Kasumi-1 (cell line): ENCODE results near the gene ALCAM.
"Not testable (repeated sequence)": the region's sequence is repeated elsewhere in the genome, so short reads cannot be mapped to it uniquely, and the experiment has no call there.

Experiments used
- DNase-seq, 2 experiments: peaks; one replicate each; lab custom pipeline; 2025; lab: John Stamatoyannopoulos, UW

Gene ALCAM

GRCh38 chr3:105388176-105388575, 21.5 kb downstream of the ALCAM start:
- peak; percentile 11 to 30 for DNase-seq

- not testable (repeated sequence) for DNase-seq
These were observed 23.1 kb downstream of the ALCAM start for GRCh38 chr3:105389759-105390158.

DNA sequence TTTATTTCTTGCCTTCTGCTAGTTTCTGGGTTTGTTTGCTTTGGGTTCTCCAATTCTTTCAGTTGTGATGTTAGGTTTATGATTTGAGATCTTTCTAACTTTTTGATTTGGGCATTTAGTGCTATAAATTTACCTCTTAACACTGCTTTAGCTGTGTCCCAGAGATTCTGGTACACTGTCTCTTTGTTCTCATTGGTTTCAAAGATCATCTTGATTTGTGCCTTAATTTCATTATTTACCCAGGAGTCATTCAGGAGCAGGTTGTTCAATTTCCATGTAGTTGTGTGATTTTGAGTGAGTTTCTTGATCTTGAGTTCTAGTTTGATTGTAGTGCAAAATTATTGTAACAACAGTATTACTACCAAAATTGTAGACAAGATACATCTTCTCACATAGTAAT, 25.9 kb downstream of the ALCAM start:
- DNase-seq, result not testable (repeated sequence)

GRCh38 chr3:105394177-105394576, 27.5 kb downstream of the ALCAM start:
- DNase-seq, result no peak

DNA sequence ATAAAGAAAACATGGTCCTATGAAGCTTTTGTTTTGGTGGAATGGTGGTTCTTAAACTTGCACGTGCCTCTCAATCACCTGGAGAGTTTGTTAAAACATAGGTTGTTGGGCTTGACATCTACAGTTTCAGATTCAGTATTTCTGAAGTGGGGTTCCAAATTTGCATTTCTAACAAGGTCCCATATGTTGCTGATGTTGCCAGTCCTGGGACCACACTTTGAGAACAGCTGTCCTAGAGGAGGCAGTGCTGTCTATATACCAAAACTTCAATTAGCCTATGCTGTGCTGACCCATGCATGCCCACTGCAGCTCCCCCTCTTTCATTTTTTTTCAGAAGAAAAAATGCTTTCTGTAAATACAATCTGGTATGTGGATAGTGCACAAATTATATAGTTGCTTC, 31.3 kb downstream of the ALCAM start:
- DNase-seq, result no peak

DNA sequence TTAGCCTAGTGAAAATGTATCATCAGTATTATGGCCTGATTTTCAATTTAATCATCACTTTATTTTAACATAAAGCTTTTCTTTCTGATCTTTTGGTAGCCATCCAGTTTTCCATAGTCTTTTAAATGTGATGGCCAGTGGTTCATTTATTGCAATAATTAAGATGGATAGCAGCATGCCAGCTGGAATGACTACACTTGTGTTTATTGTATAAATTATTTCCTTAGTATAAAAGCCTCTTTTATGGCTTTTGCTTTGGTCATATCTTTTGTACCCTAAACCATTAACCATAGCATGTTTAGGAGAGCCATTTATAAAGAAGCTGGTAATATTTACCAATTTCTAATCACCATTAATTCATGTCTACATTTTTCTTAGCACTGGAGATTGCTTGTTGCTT, 31.7 kb downstream of the ALCAM start:
- DNase-seq, result no peak

DNA sequence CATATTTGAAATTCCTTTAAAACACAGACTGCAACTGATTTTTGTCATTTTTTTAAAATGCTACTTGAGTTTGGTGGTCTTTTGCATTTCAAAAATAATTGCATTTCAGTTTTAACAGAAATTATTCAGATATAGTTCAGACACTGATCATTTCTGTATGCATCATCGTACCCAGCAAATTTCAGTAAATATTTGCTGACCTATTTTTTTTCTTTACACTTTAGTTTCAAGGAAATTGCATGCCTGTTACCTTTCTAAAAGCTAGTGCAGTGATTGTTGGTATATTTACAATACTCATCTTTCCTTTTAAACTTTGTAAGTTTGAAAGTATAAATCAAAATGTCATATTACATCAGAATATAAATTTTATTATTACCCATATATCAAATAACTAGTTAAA, 32.4 kb downstream of the ALCAM start:
- no peak for DNase-seq

DNA sequence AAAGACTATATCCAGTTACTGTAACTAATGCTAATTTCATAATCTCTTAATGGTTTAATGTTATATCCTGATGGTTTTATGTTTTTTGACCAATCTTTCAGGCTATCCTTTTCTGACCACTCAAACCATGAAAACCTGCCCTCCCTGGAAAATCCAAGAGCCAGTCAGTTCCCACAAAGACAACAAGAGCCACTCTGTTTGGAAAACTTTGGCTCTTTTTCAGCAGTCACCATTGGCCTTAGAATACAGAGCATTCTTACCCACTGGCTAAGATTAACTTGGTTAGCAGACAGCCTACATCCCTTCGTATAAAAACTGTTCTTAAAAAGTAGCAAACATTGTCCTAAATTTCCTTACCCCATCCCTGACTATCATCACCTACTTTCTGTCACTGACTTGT, 32.9 kb downstream of the ALCAM start:
- no peak for DNase-seq

- DNase-seq, result no peak
These were observed 34.5 kb downstream of the ALCAM start for GRCh38 chr3:105401254-105401653.

- no peak for DNase-seq
These were observed 35.0 kb downstream of the ALCAM start for GRCh38 chr3:105401691-105402149.

DNA sequence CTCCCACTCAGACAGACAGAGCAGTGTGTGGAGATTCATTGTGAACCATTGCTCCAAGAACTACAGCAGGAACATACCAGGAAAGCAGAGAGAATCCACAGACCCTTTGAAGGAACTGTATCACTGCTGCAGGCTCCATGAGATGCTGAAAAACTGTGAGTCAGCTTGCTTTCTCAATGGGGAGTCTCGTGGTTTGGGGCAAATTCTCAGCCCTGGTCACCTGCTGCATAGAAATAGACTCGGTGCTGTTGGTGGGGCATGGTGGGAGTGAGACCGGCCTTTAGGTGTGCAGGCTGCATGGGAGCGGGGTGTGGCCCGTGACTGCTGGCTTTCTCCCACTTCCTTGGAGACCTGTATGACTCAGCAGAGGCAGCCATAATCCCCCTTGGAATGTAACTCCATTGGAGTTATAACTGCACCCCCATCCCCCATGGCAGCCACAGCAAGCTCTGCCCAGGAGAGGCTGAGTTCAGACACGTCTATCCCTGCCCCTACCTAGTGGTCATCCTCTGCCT, 35.6 kb downstream of the ALCAM start:
- DNase-seq, result no peak

- not testable (repeated sequence) for DNase-seq
These were observed 36.3 kb downstream of the ALCAM start for GRCh38 chr3:105403034-105403433.

DNA sequence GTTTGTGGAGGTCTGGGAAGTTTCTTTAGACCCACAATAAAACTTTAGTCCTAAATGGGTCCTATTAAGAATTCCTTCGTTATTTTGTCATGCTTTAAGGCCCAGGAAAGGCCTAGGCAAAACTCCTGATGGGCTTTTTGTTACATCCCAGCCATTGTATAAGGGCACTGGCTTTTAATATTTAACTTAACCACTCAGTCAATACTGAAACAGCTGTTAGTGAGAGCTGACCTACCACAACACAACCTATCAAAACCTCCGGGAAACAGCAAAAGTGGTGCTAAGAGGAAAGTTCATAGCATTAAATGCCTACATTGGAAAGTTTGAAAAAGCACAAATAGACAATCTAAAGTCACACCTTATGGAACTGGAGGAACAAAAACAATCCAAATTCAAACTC, 39.6 kb downstream of the ALCAM start:
- DNase-seq, result no peak

GRCh38 chr3:105409364-105409763, 42.7 kb downstream of the ALCAM start:
- DNase-seq, result no peak

DNA sequence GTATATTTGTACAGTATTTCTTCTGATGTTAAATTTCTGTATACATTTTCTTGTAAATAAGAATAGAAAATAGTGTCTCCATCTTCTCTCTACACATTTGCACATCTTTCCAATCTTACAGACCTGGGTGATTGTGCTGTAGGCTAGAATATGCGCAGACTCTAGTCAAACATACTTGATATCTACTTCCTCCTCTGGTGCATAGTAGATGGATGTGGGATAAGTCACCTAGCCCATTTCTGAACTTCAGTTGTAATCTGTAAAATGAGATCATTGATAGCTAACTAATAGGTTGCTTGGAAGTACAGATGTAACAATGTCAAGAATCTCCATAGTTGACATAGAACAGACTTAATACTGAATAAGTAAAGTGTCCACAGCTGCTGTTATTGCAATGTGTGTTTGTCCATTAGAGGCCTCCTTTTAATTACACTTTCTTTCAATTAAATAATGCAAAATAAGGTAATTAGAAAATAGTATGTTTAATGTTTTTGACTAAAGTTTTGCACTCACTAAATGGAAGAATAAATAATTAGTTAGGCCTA, 46.7 kb downstream of the ALCAM start:
- no peak for DNase-seq

- DNase-seq, result no peak
These were observed 48.1 kb downstream of the ALCAM start for GRCh38 chr3:105414841-105415240.

GRCh38 chr3:105415951-105416350, 49.2 kb downstream of the ALCAM start:
- no peak for DNase-seq

- peak; percentile 34 to 51 for DNase-seq
These were observed 51.0 kb downstream of the ALCAM start for GRCh38 chr3:105417525-105418289.

- DNase-seq, result no peak
These were observed 55.9 kb downstream of the ALCAM start for GRCh38 chr3:105422645-105423044.

DNA sequence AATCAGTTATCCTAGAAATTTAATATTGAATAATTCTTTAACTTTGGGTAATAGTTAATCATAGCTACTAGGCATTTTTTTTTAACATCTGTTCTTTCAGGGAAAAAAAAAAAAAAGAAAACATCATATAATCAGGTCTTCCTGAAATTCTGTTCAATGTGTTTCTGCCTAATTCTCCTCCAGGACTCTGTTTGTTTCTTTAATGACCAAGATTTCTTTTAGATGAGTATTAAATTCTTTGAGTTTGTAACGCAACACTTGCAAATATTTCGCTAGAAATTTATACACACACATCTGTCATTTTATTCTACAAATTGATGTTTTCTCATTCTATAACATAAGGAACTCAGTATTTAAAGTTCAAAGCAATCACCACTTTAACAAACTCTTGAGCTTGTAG, 56.7 kb downstream of the ALCAM start:
- DNase-seq, result no peak

- no peak for DNase-seq
These were observed 57.9 kb downstream of the ALCAM start for GRCh38 chr3:105424412-105425152.

GRCh38 chr3:105425153-105425502, 58.4 kb downstream of the ALCAM start:
- DNase-seq, result no peak

DNA sequence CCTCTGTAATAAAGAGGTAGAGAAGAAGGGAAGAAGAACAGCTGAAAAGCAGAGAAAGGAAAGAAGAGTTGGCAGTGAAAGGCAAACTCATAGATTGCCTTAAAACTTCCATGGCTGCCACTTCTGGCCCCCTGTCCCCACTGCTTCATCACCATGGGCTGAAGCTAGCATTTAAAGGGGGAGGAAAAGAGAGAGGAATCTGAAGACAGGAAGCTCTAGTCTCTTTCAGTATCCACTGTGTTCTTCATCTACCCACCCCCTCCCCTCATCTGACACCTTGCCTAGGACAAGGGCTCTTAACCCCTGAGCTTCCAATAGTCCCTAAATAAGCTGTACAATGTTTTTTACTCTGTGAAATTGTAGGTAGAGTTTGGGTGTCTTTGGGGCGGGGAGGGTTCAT, 60.6 kb downstream of the ALCAM start:
- DNase-seq, result no peak
